ENCODE data around the gene ELMO1.

ELMO1 gene

DNA sequence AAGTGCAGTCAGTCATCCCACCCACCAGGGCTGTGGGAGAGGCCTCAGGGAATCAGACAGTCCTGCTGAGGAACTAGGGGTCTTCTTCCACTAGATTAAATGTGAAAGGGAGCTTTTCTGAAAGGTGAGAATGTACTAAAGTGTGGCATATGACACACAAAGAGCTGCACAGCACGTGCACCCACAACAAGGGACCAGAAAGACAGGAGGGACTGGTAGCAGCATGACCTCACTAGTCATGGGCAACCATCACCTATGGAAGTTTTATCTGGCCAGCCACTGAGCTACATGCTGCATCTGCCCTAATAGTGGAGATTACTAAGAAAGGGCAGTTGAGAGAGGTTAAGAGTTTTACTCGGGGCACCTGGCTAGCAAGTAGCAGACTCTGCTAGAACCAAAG is 519.9 kb downstream of the ELMO1 start:
- no peak for DNase-seq

DNA sequence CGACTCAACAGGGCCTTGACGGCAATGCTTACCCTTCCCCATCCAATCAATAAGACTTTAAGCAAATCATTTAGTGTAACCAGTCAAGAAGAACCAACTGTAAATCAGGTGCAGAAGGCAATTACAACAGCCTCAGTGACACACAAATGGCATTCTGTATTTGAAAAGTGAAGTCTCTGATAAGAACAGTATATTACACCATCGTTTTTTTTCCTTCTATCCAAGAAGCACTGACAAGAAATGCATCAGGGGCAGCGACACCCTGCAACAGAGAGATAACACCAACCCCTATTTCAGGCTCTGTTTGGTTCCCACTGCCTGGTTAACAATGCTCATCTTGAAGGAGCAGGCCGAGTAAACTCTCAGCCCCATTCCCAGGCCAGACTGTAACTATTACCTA is 520.4 kb downstream of the ELMO1 start:
- no peak for DNase-seq

GRCh38 chr7:36925691-36926090 is 523.0 kb downstream of the ELMO1 start:
- DNase-seq, result no peak

DNA sequence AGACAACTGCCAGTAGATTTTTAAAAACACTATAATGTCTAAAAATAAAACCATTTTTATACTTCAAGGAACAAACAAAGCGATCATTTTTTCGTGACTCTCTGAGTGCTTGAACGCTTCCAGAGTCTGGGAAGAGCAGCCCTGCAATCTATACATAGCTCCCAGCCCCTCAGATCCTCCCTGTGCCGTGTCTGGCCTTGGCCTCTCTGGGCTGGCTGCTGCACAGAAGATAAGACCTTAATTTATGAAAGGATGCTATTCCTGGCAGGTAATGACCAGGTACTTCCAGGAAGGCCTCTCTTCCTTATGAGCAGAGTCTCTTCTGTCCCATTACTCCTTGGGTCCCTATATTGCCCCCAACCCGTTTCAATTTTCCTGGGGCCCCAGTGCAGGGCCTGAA is 523.5 kb downstream of the ELMO1 start:
- no peak for DNase-seq

DNA sequence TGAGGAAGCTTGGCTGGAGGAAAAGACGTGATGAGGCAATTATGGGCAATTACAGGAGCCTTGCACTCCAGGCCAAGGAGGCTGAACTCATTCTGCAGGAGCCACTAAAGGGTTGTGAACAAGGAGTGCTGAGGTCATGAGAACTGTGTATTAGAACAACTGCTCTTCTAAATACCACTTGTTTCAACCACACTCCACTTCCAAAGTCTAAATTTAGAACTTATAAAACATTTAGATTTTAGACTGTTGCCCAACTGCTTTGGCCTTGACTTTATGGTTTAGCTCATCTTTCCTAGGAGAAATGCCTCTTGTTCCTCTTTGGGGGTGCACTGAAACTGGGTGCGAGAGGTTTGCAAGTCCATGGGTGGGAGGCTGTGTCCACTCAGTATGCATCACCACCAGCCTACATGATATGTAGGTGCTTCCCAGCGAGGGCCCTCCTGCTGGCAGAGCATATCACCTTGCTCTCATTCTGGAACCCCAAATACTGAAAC is 524.7 kb downstream of the ELMO1 start:
- no peak for DNase-seq

DNA sequence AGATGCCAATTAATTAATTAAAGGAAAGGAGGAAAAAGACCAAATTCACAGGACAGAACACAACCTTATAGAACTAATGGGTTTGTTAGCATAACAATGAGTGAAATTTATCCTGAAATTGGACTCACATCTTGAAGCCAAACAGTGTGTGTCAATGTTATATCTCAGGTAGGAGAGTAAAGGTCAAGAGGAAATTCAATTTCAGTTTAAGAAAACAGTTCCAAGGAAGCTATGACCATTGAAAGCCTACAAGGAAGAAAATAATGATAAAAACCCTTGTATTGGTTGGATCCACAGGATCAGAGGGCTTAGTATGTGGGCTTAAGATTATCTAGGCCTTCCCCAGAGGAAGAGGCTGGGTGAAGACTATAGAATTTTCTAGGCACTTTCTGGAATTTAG is 525.5 kb downstream of the ELMO1 start:
- DNase-seq, result no peak

DNA sequence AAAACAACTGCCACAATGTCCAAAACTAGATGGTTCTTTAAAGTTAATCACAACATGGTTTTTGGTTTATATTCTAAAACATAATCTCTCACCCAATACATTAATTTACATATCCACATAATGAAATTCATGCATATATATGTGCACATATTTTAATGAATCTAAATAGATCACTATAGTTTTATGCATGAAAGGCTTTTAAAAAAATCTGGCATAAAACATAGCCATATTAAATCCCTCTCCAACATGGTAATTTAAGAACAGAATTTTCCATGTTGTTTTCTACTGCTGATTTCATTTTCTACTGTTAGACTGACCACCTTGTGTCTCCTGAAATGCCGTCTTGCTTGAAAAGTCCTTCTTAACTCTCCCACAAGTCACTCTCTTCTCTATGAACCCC is 528.2 kb downstream of the ELMO1 start:
- no peak for DNase-seq

GRCh38 chr7:36919738-36920137 is 528.9 kb downstream of the ELMO1 start:
- no peak for DNase-seq

DNA sequence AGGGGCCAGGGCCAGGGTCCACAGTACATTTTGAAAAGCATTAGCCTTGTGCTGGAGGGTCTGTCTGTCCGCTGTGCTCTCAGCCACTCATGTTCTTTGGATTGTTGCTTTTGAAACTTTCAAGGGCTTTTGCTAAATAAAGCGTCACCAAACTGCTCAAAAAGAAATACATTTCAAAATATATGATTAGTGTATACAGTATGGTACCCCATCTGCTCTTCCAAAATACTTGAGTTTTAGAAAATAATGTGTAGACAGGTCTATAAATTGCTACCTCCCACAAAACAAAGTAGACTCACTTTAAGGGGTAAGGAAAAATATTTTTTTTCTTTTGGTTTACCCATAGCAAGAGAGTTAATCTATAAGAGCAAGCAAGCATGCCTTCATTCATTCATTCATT is 530.1 kb downstream of the ELMO1 start:
- DNase-seq, result no peak

DNA sequence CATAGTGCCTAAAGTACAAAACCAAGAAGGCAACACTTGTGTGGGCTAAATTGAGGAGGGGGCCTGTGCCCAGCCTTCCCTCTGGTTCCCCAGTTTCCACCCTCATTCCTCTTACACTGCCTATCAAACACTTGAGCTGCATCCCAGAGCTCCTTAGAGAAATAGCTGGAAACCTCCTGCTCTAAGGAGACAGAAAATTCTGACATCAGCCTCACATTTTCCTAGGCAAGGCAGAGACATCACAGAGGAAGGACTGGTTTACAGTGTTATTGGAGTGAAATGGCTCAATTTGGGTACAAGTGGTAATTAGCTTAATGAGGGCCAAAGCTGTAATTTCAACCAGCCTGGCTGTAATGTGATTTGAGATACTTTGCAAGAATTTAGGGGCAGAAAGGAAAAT is 532.0 kb downstream of the ELMO1 start:
- no peak for DNase-seq

DNA sequence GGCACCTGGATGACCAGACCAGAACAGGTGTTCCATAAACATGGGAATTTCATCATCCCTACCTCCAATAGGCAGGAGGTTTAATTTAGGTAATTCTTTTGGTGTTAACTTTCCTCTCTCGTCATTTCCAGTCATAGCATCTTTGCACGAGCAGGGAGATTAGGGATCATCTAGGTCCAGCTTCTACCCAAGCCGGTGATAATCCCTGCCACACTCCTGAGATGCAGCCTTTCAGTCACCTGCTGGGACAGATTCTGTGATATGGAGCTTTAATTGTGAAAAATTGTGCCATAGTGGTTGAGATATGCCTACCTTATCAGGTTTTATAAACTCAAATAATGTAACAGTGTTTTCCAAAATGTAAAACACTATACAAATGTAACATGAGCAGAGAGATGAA is 532.5 kb downstream of the ELMO1 start:
- DNase-seq, result no peak

DNA sequence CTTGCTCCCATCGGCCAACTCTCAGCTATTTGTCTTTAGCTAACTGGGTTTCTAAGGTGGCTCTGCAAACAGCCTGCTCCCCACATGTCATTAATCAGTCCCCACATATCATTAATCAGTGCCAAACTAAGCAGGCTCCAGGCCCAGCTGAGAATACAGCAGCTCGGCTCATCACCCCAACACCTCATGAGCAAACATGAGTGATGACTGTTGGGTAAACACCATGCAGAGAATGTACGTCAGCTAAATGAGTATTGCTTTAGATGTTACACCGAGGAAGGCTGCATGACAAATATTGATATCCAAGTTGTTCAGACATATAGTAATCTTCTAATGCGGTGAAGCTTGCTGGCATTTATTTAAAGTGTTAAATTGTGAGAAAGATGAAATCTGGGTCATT is 536.9 kb downstream of the ELMO1 start:
- peak; percentile 82 for DNase-seq

DNA sequence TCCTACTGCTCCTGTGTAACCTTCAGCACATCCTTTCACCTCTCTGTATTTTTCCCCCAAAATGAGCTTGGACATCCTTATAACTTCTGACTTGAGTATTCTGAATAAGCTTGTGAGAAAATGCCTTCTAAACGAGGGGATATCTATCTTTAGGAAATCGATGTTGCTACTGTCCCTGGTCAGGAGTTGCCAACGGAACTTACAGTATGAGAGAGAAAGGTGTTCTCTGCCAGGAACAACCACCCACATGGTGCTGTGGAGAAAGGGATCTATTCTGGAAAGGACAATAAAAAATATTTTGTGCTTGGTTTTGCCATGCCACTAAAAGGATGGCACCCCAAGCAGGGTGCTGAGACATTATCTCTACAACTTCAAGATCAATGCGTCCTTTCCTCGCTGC is 537.8 kb downstream of the ELMO1 start:
- DNase-seq, result no peak

DNA sequence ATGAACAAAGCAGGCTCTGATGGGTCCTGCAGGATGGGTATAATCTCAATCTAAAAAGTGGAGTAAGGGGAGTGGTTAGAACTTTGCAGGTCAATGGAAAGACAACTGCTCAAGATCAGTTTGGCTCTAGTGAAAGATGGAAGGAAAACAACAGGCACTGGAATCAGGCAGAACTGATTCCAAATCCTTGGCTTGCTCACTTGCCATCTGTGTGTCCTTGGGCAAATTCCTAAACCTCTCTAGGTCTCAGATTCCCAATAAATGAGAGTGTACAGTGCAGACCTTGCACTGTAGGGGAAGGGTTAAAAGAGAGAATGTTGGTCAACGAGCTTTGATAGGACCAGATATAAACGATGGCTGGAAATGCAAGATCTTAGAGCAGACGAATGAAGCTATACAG is 538.3 kb downstream of the ELMO1 start:
- DNase-seq, result no peak

- no peak for DNase-seq
Observed at GRCh38 chr7:36906956-36907635, 541.6 kb downstream of the ELMO1 start.

GRCh38 chr7:36906448-36906847 is 542.2 kb downstream of the ELMO1 start:
- peak; percentile 62 for DNase-seq

- no peak for DNase-seq
Observed at GRCh38 chr7:36905841-36906240, 542.8 kb downstream of the ELMO1 start.

GRCh38 chr7:36904802-36905201 is 543.9 kb downstream of the ELMO1 start:
- no peak for DNase-seq

- no peak for DNase-seq
Observed at GRCh38 chr7:36904101-36904500, 544.6 kb downstream of the ELMO1 start.

GRCh38 chr7:36900988-36901710 is 547.5 kb downstream of the ELMO1 start:
- no peak for DNase-seq

DNA sequence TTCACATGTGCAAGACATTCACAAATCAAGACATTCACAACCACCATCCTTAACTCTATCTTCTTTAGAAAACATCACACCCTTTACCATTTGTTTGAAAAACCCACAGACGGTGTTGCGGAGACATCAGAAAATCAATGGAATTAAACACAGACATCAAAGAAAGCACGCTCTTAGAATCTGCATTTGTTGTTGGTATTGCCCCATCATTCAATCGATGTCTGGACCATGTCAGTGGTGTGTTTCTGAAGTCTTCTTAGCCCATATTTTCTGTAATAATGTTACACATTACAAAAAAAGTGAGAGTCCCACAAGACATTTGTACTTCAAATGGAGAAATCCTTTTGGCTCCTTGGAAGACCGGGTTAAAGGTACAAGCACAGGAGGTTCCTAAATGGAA is 550.5 kb downstream of the ELMO1 start:
- DNase-seq, result no peak

GRCh38 chr7:36896956-36897590 is 551.6 kb downstream of the ELMO1 start:
- no peak for DNase-seq

DNA sequence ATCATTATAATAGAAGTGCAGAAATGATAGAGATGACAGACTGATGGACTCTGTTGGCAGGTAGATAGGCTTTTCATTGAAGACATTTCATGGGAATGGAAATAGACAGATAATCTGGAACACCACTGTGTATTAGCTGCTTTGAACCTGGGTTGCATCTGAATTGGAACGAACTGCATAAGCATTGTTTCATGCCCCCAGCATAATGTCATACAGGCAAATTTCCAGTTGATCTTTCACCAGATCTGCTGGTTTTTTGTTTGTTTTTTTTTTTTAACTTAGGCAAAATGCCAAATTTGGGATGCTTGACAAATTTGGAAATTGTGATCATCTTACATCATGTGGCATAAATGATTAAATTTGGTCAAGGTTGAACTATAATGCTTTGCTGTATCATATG is 552.2 kb downstream of the ELMO1 start:
- DNase-seq, result no peak

DNA sequence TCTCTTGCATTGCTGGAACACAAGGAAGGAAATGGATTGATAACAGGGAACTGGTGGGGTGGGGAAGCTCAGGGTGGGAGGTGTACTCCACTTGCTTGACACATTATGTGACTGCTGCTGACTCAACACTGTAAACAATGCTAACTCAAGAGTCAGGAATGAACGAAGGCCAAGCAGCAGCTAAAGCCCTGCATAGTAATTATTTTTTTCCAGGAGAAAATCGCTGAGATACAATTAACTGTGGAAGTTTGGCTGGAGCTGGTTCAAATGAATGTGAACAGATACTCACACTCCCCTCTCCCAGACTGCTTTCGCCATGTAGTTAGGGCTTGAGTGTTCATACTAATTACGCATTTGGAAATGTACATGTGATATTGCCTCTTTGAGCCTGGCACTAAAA is 553.5 kb downstream of the ELMO1 start:
- no peak for DNase-seq
